ENCODE measurements around the gene HECTD1. TPM values are rescaled to one million over a fixed set of nuclear protein-coding genes. Genes with fewer than 3 reads are reported as not detected.
A peak's percentile ranks its signal among the peaks of the same experiment; 100 is the strongest.
"Not testable (repeated sequence)": the region's sequence is repeated elsewhere in the genome, so short reads cannot be mapped to it uniquely, and the experiment has no call there.

Gene HECTD1
- total RNA-seq, result 137 TPM

GRCh38 chr14:31207755-31208545, at the start of gene HECTD1:
HECTD1 (minus strand) TSS chr14:31207793; CDS start chr14:31205936, 1,857 bp downstream.
- peak; percentile 87 for DNase-seq (ENCODE audit: low spot score)

- DNase-seq (ENCODE audit: low spot score), result no peak
Measured at GRCh38 chr14:31257244-31257553, 49.6 kb upstream of the HECTD1 start.

GRCh38 chr14:31256534-31257243, 49.1 kb upstream of the HECTD1 start:
- no peak for DNase-seq (ENCODE audit: low spot score)

GRCh38 chr14:31255918-31256317, 48.3 kb upstream of the HECTD1 start:
- not testable (repeated sequence) for DNase-seq (ENCODE audit: low spot score)

- no peak for DNase-seq (ENCODE audit: low spot score)
Measured at GRCh38 chr14:31255286-31255685, 47.7 kb upstream of the HECTD1 start.

GRCh38 chr14:31253746-31254471, 46.3 kb upstream of the HECTD1 start:
- DNase-seq (ENCODE audit: low spot score), result no peak

- no peak for DNase-seq (ENCODE audit: low spot score)
Measured at GRCh38 chr14:31252865-31253264, 45.3 kb upstream of the HECTD1 start.

GRCh38 chr14:31251028-31251958, 43.7 kb upstream of the HECTD1 start:
- DNase-seq (ENCODE audit: low spot score), result no peak

GRCh38 chr14:31244626-31245025, 37.0 kb upstream of the HECTD1 start:
- no peak for DNase-seq (ENCODE audit: low spot score)

GRCh38 chr14:31243860-31244259, 36.3 kb upstream of the HECTD1 start:
- peak; percentile 78 for DNase-seq (ENCODE audit: low spot score)

- DNase-seq (ENCODE audit: low spot score), result not testable (repeated sequence)
Measured at GRCh38 chr14:31242161-31242940, 34.8 kb upstream of the HECTD1 start.

- DNase-seq (ENCODE audit: low spot score), result no peak
Measured at GRCh38 chr14:31241450-31242114, 34.0 kb upstream of the HECTD1 start.

- DNase-seq (ENCODE audit: low spot score), result no peak
Measured at GRCh38 chr14:31239741-31240140, 32.1 kb upstream of the HECTD1 start.

- no peak for DNase-seq (ENCODE audit: low spot score)
Measured at GRCh38 chr14:31235462-31235861, 27.9 kb upstream of the HECTD1 start.

- DNase-seq (ENCODE audit: low spot score), result no peak
Measured at GRCh38 chr14:31232081-31232480, 24.5 kb upstream of the HECTD1 start.

- not testable (repeated sequence) for DNase-seq (ENCODE audit: low spot score)
Measured at GRCh38 chr14:31231272-31231671, 23.7 kb upstream of the HECTD1 start.

- DNase-seq (ENCODE audit: low spot score), result no peak
Measured at GRCh38 chr14:31230573-31230958, 23.0 kb upstream of the HECTD1 start.

- DNase-seq (ENCODE audit: low spot score), result peak; percentile 87
Measured at GRCh38 chr14:31229638-31230572, 22.3 kb upstream of the HECTD1 start.

GRCh38 chr14:31229009-31229408, 21.4 kb upstream of the HECTD1 start:
- no peak for DNase-seq (ENCODE audit: low spot score)
